SK-N-DZ (cell line): ENCODE data around the gene BCL2L13.
A peak's percentile ranks its signal among the peaks of the same experiment; 100 is the strongest.
"Not testable (repeated sequence)": the region's sequence is repeated elsewhere in the genome, so short reads cannot be mapped to it uniquely, and the experiment has no call there.

ENCODE experiments used
- DNase-seq: peaks from one replicate; pipeline ENCODE4 v3.0.0-alpha.2; 2015; ENCODE audit warnings: low spot score

The BCL2L13 gene

DNA sequence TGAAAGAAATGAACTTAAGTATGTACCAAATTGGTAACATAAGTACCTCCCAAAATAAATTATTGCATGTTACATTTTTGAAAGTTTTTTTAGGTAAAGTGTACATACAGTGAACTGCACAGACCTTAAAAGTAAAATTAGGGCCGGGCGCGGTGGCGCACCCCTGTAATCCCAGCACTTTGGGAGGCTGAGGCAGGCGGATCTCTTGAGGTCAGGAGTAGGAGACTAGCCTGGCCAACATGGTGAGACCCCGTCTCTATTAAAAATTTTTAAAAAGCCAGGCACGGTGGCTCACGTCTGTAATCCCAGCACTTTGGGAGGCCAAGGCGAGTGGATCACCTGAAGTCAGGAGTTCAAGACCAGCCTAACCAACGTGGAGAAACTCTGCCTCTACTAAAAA, 1.7 kb upstream of the BCL2L13 start:
- not testable (repeated sequence) for DNase-seq

DNA sequence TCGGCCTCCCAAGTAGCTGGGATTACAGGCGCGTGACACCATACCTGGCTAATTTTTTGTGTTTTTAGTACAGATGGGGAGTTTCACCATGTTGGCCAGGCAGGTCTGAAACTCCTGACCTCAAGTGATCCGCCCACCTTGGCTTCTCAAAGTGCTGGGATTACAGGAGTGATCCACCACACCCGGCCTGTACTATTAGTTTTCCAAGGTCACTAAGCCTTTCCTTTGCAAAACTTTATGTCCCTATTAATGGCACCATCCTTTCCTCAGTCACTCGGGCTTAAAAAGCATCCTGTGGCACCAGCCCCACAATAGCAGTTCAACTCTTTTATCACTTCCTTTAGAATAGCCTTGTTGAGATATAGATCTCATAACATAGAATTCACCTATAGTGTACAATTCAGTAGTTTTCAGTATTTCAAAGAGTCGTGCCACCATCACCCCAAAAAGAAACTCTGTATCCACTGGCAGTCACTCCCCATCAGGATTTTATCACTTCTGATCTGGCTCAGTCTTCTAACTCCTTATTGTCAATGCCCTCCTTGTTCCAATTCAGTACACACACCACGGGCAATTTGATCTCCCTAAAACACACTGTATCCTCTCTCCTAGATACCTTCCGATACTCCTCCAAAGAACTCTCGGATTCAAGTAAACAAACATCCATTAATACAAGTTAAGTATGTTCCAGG, 921 bp upstream of the BCL2L13 start:
- no peak for DNase-seq

DNA sequence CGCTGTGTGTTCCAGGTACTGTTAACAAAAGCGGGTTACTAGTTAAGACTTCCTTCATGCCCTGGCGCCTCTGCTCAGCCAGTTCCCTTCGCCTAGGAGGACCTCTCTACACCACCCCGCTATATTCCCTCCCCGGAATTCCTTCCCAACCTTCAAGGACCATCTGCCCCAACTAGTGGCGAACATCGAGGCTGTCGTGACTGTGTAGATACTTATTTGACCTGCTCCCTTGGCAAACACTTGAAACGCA, 450 bp upstream of the BCL2L13 start:
- DNase-seq, result no peak

DNA sequence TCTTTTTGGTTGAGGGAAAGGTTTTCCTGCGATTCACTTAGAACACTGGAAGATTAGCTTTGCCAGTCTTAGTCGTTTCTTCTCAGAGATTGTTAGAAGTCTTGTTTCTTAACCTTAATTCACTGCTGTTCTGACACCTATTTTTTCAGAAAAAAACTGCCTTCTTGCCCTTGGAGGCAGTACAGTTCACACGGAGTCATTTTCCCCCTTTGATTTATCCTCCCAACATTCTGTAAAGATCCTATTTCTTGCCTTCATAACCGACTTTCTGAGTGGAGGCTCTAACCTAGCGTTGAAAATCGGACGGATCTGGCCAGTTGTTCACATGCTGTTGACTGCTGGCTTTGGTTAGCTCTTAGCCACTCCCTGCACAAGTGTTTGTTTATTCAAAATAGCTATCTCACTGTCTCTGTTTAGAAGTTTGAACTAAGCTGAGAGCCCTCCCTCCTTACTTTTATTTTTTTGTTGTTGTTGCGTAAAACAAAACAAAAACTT, 737 bp downstream of the BCL2L13 start:
- peak; percentile 23 for DNase-seq

DNA sequence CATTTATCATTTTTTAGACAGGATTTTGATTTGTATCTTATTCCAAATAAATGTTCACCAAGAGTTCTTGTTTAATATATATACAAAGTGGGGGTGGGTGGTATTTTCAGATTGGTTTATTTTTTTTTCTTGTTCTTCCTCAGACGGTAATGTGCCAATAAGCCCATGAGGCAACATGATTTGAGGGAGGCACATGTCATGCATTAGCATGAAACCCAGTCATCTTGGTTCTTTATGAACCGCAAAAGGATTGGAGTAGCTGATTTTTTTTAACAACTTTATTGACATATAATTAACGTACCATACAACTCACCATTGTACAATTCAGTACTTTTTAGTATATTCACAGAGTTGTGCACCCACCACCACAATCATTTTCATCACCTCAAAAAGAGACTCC, 2.7 kb downstream of the BCL2L13 start:
- no peak for DNase-seq

DNA sequence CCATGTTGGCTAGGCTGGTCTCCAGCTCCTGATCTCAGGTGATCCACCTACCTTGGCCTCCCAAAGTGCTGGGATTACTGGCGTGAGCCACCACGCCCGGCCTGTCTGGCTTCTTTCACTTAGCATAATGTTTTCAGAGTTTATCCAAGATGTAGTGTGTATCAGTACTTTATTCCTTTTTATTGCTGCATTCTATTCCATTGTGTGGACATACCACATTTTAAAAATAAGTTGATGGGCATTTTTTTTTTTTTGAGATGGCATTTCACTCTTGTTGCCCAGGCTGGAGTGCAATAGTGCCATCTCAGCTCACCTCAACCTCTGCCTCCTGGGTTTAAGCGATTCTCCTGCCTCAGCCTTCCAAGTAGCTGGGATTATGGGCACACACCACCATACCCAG, 3.8 kb downstream of the BCL2L13 start:
- DNase-seq, result not testable (repeated sequence)

DNA sequence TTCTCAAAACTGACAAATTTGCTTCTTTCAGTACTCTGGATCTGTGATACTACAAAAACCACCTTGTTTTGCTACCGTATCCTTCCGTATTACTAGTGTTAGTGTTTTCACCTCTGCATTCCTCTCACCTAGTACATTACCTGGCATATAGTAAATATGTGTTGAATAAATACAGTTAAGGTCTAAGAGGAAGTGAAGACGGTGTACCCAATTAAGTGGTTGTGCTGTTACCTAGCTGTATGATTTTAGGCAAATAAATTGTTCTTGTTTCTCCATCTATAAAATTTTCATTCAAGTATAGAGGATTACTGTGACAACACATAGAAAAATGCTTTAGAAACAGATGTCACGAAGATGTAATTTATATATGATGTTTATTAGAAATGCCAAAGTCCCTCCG, 8.9 kb downstream of the BCL2L13 start:
- DNase-seq, result no peak

DNA sequence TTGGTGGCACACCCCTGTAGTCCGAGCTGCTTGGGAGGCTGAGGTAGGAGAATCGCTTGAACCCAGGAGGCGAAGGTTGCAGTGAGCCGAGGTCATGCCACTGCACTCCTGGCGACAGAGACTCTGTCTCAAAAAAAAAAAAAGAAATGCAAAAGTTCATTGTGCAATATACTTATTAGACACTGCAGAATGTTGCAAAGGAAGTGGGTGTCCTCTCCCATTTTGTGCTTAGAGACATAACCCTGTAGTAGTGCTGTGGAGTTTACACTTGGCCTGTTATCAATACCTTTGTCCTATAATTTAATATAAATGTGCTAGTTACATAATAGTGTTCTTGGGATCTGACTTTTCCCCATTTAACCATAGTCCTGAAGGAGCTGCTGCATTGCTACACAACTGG, 9.4 kb downstream of the BCL2L13 start:
- no peak for DNase-seq

DNA sequence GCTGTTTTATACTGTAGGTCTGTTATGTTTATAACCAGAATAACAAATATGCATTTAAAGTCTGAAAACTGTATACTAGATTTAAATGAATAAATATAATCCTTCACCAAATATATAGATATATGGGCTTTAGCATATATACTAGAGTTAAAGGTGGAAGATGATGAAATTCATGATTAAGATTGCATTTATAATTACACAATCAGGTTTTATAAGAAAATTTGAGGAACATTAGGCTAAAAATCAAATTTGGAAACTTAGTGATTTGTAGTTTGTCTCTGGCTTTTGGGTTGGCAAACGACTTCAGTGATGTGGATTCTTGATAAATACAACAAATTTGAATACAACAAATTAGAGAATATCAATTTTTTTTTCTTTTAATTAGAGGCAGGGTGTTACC, 10.0 kb downstream of the BCL2L13 start:
- DNase-seq, result no peak

DNA sequence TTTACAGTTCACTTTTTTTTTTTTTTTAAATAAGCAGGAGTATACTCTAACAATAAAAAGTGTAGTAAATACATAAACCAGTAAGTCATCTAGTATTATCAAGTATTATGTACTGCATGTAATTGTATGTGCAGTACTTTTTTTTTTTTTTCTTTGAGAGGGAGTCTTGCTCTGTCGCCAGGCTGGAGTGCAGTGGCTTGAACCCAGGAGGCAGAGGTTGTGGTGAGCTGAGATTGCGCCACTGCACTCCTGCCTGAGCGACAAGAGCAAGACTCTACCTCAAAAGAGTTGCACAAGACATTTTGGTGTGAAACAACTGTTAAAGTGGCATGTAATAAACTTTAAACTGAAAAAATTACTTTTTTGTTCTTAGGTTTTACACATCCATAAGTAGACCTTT, 16.7 kb downstream of the BCL2L13 start:
- no peak for DNase-seq

DNA sequence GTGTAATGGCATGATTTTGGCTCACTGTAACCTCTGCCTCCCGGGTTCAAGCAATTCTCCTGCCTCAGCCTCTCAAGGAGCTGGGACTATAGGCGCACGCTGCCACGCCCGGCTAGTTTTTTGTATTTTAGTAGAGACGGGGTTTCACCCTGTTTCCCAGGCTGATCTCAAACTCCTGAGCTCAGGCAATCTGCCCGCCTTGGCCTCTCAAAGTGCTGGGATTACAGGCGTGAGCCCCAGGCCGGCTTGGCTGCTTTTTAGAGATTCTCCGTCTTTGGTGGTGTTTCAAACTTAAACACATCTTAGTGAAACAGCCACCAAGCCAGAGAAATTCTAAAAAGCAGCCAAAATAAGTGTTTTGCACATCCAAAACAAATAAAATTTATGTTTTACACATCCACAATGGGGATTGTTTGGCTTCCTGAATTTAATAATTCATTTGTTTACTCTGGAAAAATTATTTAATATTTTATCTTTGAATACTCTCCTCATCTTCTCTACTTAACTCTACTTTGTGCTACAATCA, 18.4 kb downstream of the BCL2L13 start:
- no peak for DNase-seq

DNA sequence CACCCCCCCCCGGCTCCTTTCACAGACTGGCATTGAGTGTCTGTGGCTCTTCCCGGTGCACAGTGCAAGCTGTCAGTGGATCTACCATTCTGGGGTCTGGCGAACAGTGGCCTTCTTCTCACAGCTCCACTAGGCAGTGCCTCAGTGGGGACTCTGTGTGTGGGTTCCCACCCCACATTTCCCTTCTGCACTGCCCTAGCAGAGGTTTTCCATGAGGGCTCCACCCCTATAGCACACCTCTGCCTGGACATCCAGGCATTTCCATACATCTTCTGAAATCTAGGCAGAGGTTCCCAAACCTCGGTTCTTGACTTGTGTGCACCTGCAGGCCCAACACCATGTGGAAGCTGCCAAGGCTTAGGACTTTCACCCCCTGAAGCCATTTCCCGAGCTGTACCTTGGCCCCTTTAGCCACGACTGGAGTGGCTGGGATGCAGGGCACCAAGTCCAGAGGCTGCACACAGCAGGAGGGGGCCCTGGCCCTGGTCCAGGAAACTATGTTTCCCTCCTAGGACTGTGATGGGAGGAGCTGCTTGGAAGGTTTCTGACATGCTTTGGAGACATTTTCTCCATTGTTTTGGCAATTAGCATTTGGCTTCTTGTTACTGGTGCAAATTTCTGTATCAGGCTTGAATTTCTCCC, 26.0 kb downstream of the BCL2L13 start:
- DNase-seq, result no peak

DNA sequence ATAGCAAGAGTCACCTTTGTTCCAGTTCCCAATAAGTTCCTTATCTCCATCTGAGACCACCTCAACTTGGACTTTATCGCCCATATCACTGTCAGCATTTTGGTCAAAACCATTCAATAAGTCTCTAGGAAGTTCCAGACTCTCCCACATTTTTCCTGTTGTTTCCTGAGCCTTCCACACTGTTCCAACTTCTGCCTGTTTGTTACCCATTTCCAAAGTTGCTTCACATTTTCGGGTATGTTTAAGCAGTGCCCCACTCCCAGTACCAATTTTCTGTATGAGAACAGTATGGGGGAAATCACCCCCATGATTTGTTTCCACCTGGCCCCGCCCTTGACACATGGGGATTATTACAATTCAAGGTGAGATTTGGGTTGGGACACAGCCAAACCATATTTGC, 26.7 kb downstream of the BCL2L13 start:
- no peak for DNase-seq

DNA sequence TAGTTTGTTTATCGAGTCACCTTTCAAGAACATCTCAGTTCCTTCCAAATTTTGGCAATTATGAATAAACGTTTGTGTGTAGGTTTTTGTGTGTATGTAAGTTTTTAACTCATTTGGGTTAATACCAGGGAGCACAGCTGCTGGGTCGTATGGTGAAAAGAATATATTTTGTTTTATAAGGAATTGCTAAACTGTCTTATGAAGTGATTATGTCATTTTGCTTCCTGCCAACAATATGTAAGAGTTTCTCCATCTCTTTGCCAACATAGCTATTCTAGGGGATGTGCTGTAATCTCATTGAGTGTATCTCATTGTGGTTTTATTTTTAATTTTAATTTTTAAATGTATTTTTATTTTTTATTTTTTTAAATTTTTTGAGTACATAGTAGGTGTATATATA, 27.3 kb downstream of the BCL2L13 start:
- no peak for DNase-seq

DNA sequence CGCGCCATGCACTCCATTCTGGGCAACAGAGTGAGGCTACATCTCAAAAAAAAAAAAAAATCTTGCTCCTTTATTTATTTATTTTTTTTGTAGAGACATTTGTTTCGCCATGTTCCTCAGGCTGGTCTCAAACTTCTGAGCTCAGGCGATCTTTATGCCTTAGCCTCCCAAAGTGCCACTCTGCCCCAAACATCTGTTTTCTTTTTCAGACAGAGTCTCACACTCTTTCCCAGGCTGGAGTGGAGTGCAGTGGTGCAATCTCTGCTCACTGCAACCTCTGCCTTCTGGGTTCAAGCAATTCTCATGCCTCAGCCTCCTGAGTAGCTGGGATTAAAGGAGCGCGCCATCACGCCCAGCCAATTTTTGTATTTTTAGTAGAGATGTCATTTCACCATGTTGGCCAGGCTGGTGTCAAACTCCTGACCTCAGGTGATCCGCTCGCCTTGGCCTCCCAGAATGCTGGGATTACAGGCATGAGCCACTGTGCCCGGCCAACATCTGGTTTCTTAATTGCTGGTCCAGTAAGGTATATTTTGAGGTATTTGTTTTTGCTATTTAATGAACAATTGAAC, 33.0 kb downstream of the BCL2L13 start:
- DNase-seq, result not testable (repeated sequence)

DNA sequence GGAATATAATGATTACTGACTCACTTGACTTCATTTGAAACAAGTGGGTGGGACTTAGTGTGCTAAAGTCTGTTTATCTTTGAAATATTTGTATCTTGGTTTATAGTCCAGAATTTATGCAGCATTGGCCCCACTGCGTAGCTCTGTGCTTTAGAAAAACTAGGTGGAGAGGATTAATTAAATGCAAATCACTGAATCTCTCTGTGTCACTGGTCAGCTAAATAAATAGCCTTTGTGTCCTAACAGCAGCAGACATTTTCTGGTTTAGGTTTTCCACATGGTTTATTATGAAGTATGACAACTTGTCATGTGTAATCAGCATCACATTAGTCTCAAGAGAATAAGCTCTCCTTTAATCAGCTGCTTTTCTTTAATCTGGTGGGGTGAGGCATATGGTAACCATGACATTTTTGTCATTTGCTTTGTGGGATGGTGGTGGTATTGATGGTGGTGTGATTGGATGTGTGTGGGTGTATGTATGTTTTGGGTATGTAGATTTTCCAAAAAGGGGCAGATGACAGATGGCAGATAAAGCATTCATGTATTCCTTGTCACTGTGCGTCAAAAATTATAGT, 33.9 kb downstream of the BCL2L13 start:
- DNase-seq, result peak; percentile 96

DNA sequence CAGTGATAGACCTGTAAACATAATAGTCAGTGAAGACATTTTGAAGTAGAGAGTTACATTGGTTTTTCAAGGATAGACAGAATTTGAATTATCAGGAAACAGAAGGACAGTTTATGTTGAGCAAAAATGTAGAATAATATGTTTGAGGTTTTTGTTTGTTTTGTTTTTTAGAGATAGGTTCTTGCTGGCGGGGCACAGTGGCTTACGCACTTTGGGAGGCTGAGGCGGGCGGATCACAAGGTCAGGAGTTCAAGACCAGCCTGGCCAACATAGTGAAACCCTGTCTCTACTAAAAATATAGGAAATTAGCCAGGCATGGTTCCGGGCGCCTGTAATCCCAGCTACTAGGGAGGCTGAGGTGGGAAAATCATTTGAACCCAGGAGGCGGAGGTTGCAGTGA, 35.6 kb downstream of the BCL2L13 start:
- DNase-seq, result no peak

DNA sequence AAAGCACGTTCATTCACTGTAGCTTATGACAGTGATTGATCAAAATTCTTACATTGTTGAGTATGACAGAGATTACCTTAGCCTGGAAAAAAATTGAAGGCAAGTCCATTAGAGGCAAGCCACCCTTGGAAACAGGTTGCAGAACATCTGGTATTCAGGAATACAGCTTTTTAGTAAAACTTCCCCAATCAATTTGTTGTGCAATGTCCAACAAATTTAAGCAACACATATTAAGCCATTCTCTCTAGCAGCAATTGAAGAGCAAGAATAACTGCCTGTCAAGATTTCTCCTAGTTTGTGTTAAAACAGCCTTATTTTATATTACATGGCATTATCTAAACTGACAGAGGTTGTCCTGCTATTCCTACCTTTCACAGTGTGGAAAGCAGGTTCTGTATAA, 37.0 kb downstream of the BCL2L13 start:
- no peak for DNase-seq

DNA sequence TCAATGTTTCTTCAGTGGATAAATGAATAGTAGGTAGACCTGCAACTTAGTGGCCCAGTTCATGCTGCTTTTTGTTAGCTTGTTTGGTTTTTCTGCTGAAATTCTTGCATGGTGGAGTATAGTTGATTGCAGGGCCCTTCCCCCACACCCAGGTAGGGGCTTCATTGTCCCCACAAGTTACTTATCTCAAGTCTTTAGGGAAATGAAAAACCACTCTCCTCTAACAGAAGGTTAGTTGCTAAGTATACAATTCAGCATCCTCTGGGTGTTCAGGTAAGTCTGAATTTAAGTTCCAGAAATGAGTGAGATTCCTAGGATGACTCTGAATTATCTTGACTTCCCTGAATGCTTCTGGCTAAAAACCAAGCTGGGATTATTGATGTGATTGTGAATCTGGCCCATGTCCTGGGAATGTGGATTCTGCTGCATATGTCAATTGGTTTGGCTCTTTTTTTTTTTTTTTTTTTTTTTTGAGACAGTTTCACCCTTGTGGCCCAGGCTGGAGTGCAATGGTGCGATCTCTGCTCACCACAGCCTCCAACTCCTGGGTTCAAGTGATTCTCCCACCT, 40.3 kb downstream of the BCL2L13 start:
- DNase-seq, result no peak

DNA sequence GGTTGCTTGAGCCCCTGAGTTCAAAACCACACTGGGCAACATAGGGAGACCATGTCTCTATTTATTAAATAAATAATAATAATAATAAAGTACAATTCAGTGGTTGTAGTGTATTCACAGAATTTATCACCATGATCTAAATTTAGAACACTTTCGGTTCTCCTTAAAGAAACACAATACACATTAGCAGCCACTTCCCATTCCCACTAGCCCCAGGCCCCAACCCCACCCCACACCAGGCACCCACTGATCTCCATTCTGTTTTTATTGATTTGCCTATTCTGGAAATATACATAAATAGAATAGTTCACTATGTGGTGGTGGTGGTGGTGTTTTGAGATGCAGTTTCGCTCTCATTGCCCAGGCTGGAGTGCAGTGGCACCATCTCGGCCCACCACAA, 45.7 kb downstream of the BCL2L13 start:
- DNase-seq, result no peak

DNA sequence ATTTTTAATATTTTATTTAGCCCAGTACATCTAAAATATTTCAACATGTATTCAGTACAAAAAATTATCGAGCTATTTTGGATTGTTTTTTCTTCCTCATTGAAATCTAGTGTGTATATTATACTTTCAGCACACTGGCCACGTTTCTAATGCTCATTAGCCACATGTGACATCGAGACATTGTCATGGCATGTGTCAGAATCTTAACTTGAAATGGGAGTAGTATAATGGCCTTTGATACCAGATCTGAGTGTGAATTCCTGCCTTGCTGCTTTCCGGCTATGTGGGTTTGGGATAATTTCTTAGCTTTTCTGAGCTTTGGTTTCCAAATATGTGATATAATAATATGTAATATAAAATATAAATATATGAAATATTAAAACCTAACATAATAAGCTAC, 54.3 kb downstream of the BCL2L13 start:
- DNase-seq, result no peak

DNA sequence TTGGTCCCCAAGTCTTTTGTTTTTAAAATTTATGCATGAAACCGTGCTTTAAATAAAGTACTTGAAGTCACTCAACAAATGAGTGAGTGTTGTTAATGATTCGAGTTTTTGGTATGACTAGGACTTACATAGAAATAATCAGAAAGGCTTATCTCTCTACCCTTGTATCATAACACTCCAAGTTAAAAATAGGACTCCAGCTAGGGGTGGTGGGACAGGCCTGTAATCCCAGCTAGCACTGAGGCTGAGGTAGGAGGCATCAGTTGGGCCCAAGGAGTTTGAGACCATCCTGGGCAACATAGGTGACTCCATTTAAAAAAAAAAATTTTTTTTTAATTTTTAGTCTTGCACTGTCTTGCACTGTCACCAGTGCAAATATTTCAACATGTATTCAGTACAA, 55.6 kb downstream of the BCL2L13 start:
- DNase-seq, result no peak

DNA sequence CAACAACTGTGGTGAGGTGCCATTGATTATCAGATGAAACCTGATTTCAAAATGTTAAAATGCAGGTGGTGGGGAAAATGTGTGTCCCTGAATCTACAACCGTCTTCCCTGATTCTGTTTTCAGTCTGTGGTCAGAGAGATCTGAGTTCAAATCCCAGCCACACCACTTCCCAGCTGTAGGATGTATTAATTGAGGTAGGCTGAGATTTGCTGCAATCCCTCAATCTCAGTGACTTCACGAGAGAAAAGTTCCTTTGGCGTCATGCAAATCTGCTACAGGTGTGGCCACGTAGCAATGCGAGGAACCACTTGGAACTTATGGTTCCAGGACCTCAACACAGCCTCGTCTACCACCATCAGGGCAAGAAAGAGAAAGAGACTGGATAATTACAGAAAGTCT, 56.2 kb downstream of the BCL2L13 start:
- no peak for DNase-seq
